Measurements from ENCODE around the gene PPP5C. TPM values are rescaled to one million over a fixed set of nuclear protein-coding genes. Genes with fewer than 3 reads are reported as not detected.

The PPP5C gene
- polyA plus RNA-seq, 1 experiment, result 123 TPM

DNA sequence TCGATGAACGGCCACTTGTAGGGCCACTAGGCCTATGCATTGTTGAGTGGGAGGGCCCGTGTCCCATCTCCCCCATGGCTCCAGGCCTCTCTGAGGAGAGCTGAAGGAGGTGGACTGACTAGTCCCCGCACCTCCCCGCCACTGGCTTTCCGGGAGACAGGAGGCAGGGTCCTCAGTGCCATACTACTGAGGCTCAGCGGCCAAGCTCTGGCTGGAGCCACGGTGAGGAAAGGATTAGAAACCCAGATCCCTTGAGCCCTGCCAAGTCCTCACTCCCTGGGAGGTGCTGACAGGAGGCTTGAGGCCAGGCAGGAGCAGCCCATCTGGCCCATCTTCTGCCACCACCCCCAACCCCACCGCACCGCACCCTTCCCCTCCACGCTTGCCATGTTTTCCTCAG, 37.5 kb downstream of the PPP5C start:
- POLR2A ChIA-PET, result no interaction called here
- TF ChIP-seq, protein P1, sequence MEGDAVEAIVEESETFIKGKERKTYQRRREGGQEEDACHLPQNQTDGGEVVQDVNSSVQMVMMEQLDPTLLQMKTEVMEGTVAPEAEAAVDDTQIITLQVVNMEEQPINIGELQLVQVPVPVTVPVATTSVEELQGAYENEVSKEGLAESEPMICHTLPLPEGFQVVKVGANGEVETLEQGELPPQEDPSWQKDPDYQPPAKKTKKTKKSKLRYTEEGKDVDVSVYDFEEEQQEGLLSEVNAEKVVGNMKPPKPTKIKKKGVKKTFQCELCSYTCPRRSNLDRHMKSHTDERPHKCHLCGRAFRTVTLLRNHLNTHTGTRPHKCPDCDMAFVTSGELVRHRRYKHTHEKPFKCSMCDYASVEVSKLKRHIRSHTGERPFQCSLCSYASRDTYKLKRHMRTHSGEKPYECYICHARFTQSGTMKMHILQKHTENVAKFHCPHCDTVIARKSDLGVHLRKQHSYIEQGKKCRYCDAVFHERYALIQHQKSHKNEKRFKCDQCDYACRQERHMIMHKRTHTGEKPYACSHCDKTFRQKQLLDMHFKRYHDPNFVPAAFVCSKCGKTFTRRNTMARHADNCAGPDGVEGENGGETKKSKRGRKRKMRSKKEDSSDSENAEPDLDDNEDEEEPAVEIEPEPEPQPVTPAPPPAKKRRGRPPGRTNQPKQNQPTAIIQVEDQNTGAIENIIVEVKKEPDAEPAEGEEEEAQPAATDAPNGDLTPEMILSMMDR (IDR thresholded peaks at IDR 0.05; ENCODE audit: insufficient read depth, low read depth, low read length), result no peak
- Histone ChIP-seq H3K4me3 (ENCODE audit: low read depth, low read length) (no peak overlapping the region), H3K36me3 (ENCODE audit: control insufficient read depth, insufficient read depth, low read length) (peaks cover 27% of the 10 kb centered on the region), H3K27me3 (ENCODE audit: control insufficient read depth, insufficient read depth, low read length) (no peaks in the 10 kb centered on the region)
- CTCF ChIA-PET, result interaction anchor here (1.5 to 2.3 kb wide), 2 partner anchors 8 to 11 kb away, joined by 3 to 5 read pairs; no protein-coding TSS in a partner anchor
- DNase-seq (ENCODE audit: low read depth), result no peak

DNA sequence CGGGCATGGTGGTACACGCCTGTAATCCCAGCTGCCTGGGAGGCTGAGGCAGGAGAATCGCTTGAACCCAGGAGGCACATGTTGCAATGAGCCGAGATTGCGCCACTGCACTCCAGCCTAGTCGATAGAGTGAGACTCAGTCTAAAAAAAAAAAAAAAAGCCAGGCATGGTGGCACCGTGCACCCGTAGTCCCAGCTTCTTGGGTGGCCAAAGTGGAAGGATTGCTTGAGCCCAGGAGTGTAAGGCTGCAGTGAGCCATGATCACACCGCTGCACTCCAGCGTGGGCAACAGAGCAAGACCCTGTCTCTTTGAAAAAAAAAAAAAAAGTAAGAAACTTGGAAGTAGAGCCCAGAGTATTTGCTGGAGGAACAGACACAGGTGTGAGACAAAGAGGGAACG, 38.7 kb downstream of the PPP5C start:
- no peaks in the 10 kb centered on the region for H3K27me3 ChIP-seq (ENCODE audit: control insufficient read depth, insufficient read depth, low read length)
- no peak overlapping the region for H3K4me3 ChIP-seq (ENCODE audit: low read depth, low read length)
- CTCF ChIA-PET, result interaction anchor here (0.6 to 2.3 kb wide), 4 partner anchors 10 to 87 kb away, joined by 3 to 14 read pairs (median 4); no protein-coding TSS in a partner anchor
- POLR2A ChIA-PET, result interaction anchor here (0.5 kb wide), 1 partner anchor 603 kb away, joined by 3 read pairs; the partner anchor contains the start of gene DMPK
- DNase-seq (ENCODE audit: low read depth), result no peak
- TF ChIP-seq, protein P1 (IDR thresholded peaks at IDR 0.05; ENCODE audit: insufficient read depth, low read depth, low read length), result no peak
- H3K36me3 ChIP-seq (ENCODE audit: control insufficient read depth, insufficient read depth, low read length), result peaks cover 34% of the 10 kb centered on the region

DNA sequence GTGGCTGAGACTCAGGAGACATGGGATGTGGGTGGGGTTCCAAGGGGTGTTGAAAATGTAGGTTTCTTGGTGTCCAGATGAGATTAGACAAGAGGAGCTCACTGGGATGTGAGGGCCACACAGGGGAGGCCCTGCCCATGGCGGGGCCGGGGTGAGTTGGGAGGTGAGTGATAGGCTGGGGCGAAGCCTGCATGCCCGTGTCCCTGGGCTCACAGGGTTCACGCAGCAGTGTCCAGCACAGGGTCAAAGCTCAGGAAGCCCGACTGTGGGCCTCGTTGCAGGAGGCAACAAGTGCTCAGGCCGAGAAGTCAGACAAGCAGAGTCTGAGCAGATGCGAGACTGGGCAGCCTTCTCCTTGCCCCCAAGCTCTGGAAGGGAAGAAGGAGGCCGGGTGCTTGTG, 39.3 kb downstream of the PPP5C start:
- TF ChIP-seq, protein P1 (IDR thresholded peaks at IDR 0.05; ENCODE audit: insufficient read depth, low read depth, low read length), result no peak
- no peak overlapping the region for H3K4me3 ChIP-seq (ENCODE audit: low read depth, low read length)
- ChIA-PET POLR2A (interaction anchor here (0.5 to 0.6 kb wide), 2 partner anchors 105 to 604 kb away, joined by 3 to 4 read pairs; partner anchors contain the start of gene DMPK), CTCF (interaction anchor here (0.6 to 2.3 kb wide), 4 partner anchors 10 to 87 kb away, joined by 3 to 14 read pairs (median 4); no protein-coding TSS in a partner anchor)
- no peak for DNase-seq (ENCODE audit: low read depth)
- H3K36me3 ChIP-seq (ENCODE audit: control insufficient read depth, insufficient read depth, low read length), result peaks cover 39% of the 10 kb centered on the region
- no peaks in the 10 kb centered on the region for H3K27me3 ChIP-seq (ENCODE audit: control insufficient read depth, insufficient read depth, low read length)

DNA sequence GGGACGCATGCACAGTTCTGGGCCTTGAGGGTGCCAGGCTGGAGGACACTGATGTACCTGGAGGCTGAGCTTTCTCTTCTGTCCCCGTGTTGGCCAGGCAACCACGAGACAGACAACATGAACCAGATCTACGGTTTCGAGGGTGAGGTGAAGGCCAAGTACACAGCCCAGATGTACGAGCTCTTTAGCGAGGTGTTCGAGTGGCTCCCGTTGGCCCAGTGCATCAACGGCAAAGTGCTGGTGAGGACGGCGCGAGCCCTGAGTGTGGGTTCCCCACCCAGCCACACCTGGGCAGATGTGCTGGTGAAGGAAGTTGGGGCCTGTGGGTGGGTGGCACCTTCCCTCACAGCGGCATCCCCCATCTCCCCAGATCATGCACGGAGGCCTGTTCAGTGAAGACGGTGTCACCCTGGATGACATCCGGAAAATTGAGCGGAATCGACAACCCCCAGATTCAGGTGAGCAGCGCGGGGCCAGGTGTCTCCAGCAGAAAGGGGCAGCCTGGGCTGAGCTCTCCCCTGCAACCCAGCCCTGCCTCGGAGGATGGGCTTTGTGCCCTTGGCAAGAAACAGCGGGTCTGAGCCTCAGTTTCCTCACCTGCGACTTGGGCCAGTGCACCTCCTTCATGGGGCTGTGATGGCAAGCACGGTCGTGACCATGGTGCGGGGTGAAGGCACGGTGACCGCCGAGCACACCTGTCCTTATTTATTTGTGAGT, 40.3 kb downstream of the PPP5C start:
- Histone ChIP-seq H3K27me3 (ENCODE audit: control insufficient read depth, insufficient read depth, low read length) (no peaks in the 10 kb centered on the region), H3K4me3 (ENCODE audit: low read depth, low read length) (no peak overlapping the region), H3K36me3 (ENCODE audit: control insufficient read depth, insufficient read depth, low read length) (peaks cover 41% of the 10 kb centered on the region)
- DNase-seq (ENCODE audit: low read depth), result no peak
- TF ChIP-seq, protein P1 (IDR thresholded peaks at IDR 0.05; ENCODE audit: insufficient read depth, low read depth, low read length), result no peak
- CTCF ChIA-PET, result interaction anchor here (1.8 kb wide), 1 partner anchor 9 kb away, joined by 14 read pairs; no protein-coding TSS in a partner anchor
- POLR2A ChIA-PET, result no interaction called here

DNA sequence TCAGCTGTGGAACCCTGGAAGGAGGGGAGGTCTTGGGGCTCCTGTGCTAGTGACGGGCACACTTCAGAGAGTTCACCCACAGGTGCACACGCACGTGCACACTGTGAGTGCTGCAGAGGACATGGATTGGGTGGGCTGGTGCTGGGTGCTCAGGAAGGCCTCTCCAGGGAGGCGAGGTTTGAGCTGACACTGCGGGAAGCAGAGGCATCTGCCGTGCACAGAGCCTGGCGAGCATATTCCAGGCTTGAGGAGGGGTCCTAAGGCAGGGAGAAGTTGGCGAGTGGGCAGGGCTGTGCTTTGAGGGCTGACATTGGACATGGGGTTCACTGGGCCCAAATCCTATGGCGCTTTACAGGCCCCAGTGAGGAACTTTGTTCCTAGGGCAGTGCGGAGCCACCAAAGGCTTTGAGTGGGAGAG, 40.8 kb downstream of the PPP5C start:
- TF ChIP-seq, protein P1 (IDR thresholded peaks at IDR 0.05; ENCODE audit: insufficient read depth, low read depth, low read length), result no peak
- Histone ChIP-seq H3K27me3 (ENCODE audit: control insufficient read depth, insufficient read depth, low read length) (no peaks in the 10 kb centered on the region), H3K4me3 (ENCODE audit: low read depth, low read length) (no peak overlapping the region), H3K36me3 (ENCODE audit: control insufficient read depth, insufficient read depth, low read length) (peaks cover 41% of the 10 kb centered on the region)
- POLR2A ChIA-PET, result no interaction called here
- no peak for DNase-seq (ENCODE audit: low read depth)
- CTCF ChIA-PET, result no interaction called here

All from BJ (cell line).